ENCODE data around the gene SLC12A8.

The SLC12A8 gene, protein sequence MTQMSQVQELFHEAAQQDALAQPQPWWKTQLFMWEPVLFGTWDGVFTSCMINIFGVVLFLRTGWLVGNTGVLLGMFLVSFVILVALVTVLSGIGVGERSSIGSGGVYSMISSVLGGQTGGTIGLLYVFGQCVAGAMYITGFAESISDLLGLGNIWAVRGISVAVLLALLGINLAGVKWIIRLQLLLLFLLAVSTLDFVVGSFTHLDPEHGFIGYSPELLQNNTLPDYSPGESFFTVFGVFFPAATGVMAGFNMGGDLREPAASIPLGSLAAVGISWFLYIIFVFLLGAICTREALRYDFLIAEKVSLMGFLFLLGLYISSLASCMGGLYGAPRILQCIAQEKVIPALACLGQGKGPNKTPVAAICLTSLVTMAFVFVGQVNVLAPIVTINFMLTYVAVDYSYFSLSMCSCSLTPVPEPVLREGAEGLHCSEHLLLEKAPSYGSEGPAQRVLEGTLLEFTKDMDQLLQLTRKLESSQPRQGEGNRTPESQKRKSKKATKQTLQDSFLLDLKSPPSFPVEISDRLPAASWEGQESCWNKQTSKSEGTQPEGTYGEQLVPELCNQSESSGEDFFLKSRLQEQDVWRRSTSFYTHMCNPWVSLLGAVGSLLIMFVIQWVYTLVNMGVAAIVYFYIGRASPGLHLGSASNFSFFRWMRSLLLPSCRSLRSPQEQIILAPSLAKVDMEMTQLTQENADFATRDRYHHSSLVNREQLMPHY

GRCh38 chr3:125212509-125213363, at the start of gene SLC12A8:
Gene SLC12A8, minus strand, starts transcription at chr3:125212748. Its CDS starts 1,399 bp downstream, at chr3:125211349.
- no peak for DNase-seq (ENCODE audit: low read depth)
- TF ChIP-seq, protein P1, sequence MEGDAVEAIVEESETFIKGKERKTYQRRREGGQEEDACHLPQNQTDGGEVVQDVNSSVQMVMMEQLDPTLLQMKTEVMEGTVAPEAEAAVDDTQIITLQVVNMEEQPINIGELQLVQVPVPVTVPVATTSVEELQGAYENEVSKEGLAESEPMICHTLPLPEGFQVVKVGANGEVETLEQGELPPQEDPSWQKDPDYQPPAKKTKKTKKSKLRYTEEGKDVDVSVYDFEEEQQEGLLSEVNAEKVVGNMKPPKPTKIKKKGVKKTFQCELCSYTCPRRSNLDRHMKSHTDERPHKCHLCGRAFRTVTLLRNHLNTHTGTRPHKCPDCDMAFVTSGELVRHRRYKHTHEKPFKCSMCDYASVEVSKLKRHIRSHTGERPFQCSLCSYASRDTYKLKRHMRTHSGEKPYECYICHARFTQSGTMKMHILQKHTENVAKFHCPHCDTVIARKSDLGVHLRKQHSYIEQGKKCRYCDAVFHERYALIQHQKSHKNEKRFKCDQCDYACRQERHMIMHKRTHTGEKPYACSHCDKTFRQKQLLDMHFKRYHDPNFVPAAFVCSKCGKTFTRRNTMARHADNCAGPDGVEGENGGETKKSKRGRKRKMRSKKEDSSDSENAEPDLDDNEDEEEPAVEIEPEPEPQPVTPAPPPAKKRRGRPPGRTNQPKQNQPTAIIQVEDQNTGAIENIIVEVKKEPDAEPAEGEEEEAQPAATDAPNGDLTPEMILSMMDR (conservative IDR thresholded peaks at IDR 0.05; ENCODE audit: control insufficient read depth, insufficient read depth, low read depth, low read length), result no peak
- peak within 1 kb of the TSS; percentile 34 for H3K4me3 ChIP-seq (ENCODE audit: control insufficient read depth, low read depth, low read length)

GRCh38 chr3:125262161-125262560, 49.6 kb upstream of the SLC12A8 start:
- DNase-seq (ENCODE audit: low read depth), result no peak
- H3K4me3 ChIP-seq (ENCODE audit: control insufficient read depth, low read depth, low read length), result no peak overlapping the region
- TF ChIP-seq, protein P1 (conservative IDR thresholded peaks at IDR 0.05; ENCODE audit: control insufficient read depth, insufficient read depth, low read depth, low read length), result no peak

DNA sequence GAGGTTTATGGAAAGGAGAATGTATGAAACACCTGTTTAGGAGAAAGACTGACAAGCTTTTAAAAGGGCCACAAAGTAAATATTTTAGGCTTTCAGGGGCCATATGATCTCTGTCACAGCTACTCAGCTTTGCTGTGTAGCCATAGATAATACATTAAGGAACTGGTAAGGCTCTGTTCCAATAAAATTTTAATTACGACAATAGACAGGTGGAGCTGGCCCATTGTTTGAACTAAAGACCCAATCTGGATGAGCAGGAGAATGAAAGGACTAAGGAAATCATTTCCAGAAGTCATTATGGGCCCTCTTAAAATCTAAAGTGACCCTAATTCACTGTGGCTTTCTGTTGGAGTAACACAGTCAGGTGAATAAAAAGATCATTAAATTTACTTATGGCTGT, 48.5 kb upstream of the SLC12A8 start:
- H3K4me3 ChIP-seq (ENCODE audit: control insufficient read depth, low read depth, low read length), result no peak overlapping the region
- TF ChIP-seq, protein P1 (conservative IDR thresholded peaks at IDR 0.05; ENCODE audit: control insufficient read depth, insufficient read depth, low read depth, low read length), result no peak
- DNase-seq (ENCODE audit: low read depth), result no peak

GRCh38 chr3:125260158-125260557, 47.6 kb upstream of the SLC12A8 start:
- no peak overlapping the region for H3K4me3 ChIP-seq (ENCODE audit: control insufficient read depth, low read depth, low read length)
- no peak for DNase-seq (ENCODE audit: low read depth)
- TF ChIP-seq, protein P1 (conservative IDR thresholded peaks at IDR 0.05; ENCODE audit: control insufficient read depth, insufficient read depth, low read depth, low read length), result no peak

- H3K4me3 ChIP-seq (ENCODE audit: control insufficient read depth, low read depth, low read length), result no peak overlapping the region
- no peak for DNase-seq (ENCODE audit: low read depth)
- TF ChIP-seq, protein P1 (conservative IDR thresholded peaks at IDR 0.05; ENCODE audit: control insufficient read depth, insufficient read depth, low read depth, low read length), result no peak
Observed at GRCh38 chr3:125257536-125257935, 45.0 kb upstream of the SLC12A8 start.

DNA sequence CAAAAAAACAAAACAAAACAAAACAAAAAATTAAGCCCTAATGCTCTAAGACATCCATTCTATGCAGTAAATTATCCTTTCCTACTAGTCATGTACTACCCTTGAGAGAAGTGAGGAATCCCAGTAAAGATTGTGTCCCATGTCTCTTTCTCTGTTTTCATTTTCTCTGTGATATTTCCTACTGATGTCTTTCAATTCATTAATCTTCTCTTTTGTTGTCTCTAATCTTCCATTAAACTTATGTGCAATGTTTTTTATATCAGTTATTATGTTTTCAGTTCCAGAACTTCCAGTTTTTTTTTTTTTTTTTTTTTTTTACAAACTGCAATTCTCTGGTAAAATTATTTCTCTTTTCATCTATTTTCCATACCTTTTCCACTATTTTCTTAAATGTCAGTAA, 44.1 kb upstream of the SLC12A8 start:
- H3K4me3 ChIP-seq (ENCODE audit: control insufficient read depth, low read depth, low read length), result no peak overlapping the region
- no peak for DNase-seq (ENCODE audit: low read depth)
- TF ChIP-seq, protein P1 (conservative IDR thresholded peaks at IDR 0.05; ENCODE audit: control insufficient read depth, insufficient read depth, low read depth, low read length), result no peak

Data from fibroblast of mammary gland (primary cell).